CD4-positive, alpha-beta T cell (primary cell): ENCODE data around the gene MBD1. TPM values are rescaled to one million over a fixed set of nuclear protein-coding genes. Genes with fewer than 3 reads are reported as not detected.
A peak's percentile ranks its signal among the peaks of the same experiment; 100 is the strongest.
"Not testable (repeated sequence)": the region's sequence is repeated elsewhere in the genome, so short reads cannot be mapped to it uniquely, and the experiment has no call there.

Experiments
- ATAC-seq: fragments of 200-7000 bp; cut with Tn5 transposase; one replicate; pipeline ENCODE4 v1.10.0; 2022; ENCODE audit warnings: mild to moderate bottlenecking; ENCODE audit not compliant: poor library complexity
- CTCF ChIA-PET: fragments of 350-600 bp; sonication (Branson Sonifier 250); formaldehyde crosslinking; loops from one replicate; lab custom pipeline; 2021; ENCODE audit warnings: antibody characterized with exemption, inconsistent platforms; lab: Charles Lee
- POLR2A ChIA-PET: fragments of 350-600 bp; sonication (Branson Sonifier 250); formaldehyde crosslinking; loops from one replicate; lab custom pipeline; 2021; ENCODE audit warnings: antibody characterized with exemption, inconsistent platforms; lab: Charles Lee
- DNase-seq, 14 experiments: peaks; one replicate each; pipeline ENCODE4 v3.0.0-alpha.2; 2013 to 2020; ENCODE audit warnings: mixed read lengths in 2 of 14
- H3K27ac ChIP-seq, 2 donors: one replicate each; pipeline versions ENCODE4 v1.5.1 to v1.7.0; 2013; ENCODE audit warnings: low read length in 2 of 2, low read depth in 1 of 2, mild to moderate bottlenecking in 1 of 2
- H3K27me3 ChIP-seq, 2 experiments: 1 replicate in 1 of 2; 2 replicates in 1 of 2; pipeline versions ENCODE4 v1.6.1 to v1.7.0; 2013; ENCODE audit warnings: low read length in 2 of 2, control low read depth in 1 of 2, mild to moderate bottlenecking in 1 of 2, moderate library complexity in 1 of 2; ENCODE audit not compliant: insufficient read depth in 2 of 2, control insufficient read depth in 1 of 2
- H3K36me3 ChIP-seq: one replicate; pipeline ENCODE4 v1.6.1; 2013; ENCODE audit warnings: low read length, control low read depth; ENCODE audit not compliant: insufficient read depth
- H3K4me1 ChIP-seq: one replicate; pipeline ENCODE4 v1.6.1; 2013; ENCODE audit warnings: low read length, control low read depth; ENCODE audit not compliant: insufficient read depth
- H3K4me3 ChIP-seq: one replicate; pipeline ENCODE4 v1.5.1; 2013; ENCODE audit warnings: mild to moderate bottlenecking, low read length, moderate library complexity
- H3K9me3 ChIP-seq, 2 experiments: 1 replicate in 1 of 2; 2 replicates in 1 of 2; pipeline versions ENCODE4 v1.6.1 to v1.7.0; 2013; ENCODE audit warnings: low read length in 2 of 2, mild to moderate bottlenecking in 2 of 2, control low read depth in 1 of 2, moderate library complexity in 1 of 2; ENCODE audit not compliant: control insufficient read depth in 1 of 2, insufficient read depth in 1 of 2
- H3K27ac Mint-ChIP-seq: one replicate; pipeline ENCODE4 v1.8.0; 2020; ENCODE audit warnings: mixed read lengths
- H3K27me3 Mint-ChIP-seq: one replicate; pipeline ENCODE4 v1.8.0; 2021; ENCODE audit warnings: mixed read lengths
- H3K36me3 Mint-ChIP-seq: one replicate; pipeline ENCODE4 v1.8.0; 2021; ENCODE audit warnings: low read depth, mixed read lengths
- H3K4me1 Mint-ChIP-seq: one replicate; pipeline ENCODE4 v1.8.0; 2021; ENCODE audit warnings: low read depth, mixed read lengths
- H3K4me3 Mint-ChIP-seq: one replicate; pipeline ENCODE4 v1.8.0; 2020; ENCODE audit warnings: mild to moderate bottlenecking, mixed read lengths
- H3K9me3 Mint-ChIP-seq: one replicate; pipeline ENCODE4 v1.8.0; 2020; ENCODE audit warnings: mixed read lengths
- intact Hi-C, 2 experiments: fragments of 100-400 bp; cut with DNase I in 1 of 2; cut with micrococcal nuclease in 1 of 2; formaldehyde crosslinking; loops; one replicate each; pipeline versions ENCODE4 v1.15.1 to v1.9.0; 2023 to 2025; cut with DNase I, micrococcal nuclease
- total RNA-seq, 174 experiments: library from RNA in 2 of 174; stranded (reverse) in 2 of 174; gene quantifications; one replicate each; pipeline ENCODE4 v1.2.3 and lab custom pipeline; 2021 to 2026
- TF ChIP-seq, protein P1 (sequence below): fragments of 200-600 bp; IDR thresholded peaks from one replicate; pipeline ENCODE4 v1.8.0; 2022; ENCODE audit warnings: antibody characterized with exemption, mild to moderate bottlenecking

The MBD1 gene
- total RNA-seq, 2 experiments from 2014 or later: 103 to 107 TPM

DNA sequence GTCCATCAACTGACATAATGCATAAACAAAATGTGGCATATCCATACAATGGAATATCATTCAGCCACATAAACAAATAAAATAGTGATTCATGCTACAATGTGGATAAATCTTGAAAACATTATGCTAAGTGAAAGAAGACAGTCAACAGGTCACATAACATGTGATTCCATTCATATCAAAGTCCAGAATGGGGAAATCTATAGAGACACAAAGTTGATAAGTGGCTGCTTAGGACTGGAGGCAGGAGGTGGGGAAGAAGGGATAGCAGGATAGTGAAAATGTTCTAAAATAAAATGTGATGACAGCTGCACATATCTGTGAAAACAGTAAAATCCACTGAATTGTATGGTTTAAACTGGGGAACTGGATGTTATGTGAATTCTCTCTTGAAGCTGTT lies 33.8 kb downstream of the MBD1 start:
- ChIA-PET CTCF (no interaction called here), POLR2A (no interaction called here)
- Histone ChIP-seq H3K4me3 (no peak overlapping the region), H3K36me3 (no peaks in the 10 kb centered on the region), H3K4me1 (no peaks in the 10 kb centered on the region), H3K9me3 (no peaks in the 10 kb centered on the region), H3K27ac (no peak overlapping the region), H3K27me3 (no peaks in the 10 kb centered on the region)
- Mint-ChIP-seq H3K9me3 (peaks cover 5% of the 10 kb centered on the region), H3K4me3 (no peak overlapping the region), H3K27me3 (peaks cover 10% of the 10 kb centered on the region), H3K4me1 (no peaks in the 10 kb centered on the region), H3K27ac (no peak overlapping the region), H3K36me3 (peaks cover 5% of the 10 kb centered on the region)
- intact Hi-C loops: no loop called here
- ATAC-seq: no peak
- DNase-seq: no peak
- TF ChIP-seq, protein P1, sequence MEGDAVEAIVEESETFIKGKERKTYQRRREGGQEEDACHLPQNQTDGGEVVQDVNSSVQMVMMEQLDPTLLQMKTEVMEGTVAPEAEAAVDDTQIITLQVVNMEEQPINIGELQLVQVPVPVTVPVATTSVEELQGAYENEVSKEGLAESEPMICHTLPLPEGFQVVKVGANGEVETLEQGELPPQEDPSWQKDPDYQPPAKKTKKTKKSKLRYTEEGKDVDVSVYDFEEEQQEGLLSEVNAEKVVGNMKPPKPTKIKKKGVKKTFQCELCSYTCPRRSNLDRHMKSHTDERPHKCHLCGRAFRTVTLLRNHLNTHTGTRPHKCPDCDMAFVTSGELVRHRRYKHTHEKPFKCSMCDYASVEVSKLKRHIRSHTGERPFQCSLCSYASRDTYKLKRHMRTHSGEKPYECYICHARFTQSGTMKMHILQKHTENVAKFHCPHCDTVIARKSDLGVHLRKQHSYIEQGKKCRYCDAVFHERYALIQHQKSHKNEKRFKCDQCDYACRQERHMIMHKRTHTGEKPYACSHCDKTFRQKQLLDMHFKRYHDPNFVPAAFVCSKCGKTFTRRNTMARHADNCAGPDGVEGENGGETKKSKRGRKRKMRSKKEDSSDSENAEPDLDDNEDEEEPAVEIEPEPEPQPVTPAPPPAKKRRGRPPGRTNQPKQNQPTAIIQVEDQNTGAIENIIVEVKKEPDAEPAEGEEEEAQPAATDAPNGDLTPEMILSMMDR: no peak

DNA sequence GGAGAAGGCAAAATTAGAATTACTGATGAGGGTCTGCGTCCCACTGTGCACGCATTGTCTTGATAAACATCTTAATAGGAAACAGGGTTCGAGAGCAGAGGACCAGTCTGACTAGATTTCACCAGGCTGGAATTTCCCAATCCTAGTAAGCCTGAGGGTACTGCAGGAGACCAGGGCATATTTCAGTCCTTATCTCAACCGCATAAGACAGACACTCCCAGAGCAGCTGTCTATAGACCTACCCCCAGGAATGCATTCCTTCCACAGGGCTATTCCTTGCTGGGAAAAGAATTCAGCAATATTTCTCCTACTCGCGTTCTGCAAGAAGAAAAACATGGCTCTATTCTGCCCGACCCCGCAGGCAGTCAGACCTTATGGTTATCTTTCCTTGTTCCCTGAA lies 39.6 kb downstream of the MBD1 start:
- H3K4me1 Mint-ChIP-seq, H3K4me3 Mint-ChIP-seq, H3K27me3 Mint-ChIP-seq, H3K36me3 ChIP-seq, H3K27me3 ChIP-seq, ATAC-seq, H3K4me3 ChIP-seq, intact Hi-C loops, H3K27ac Mint-ChIP-seq, H3K9me3 ChIP-seq, POLR2A ChIA-PET, DNase-seq, H3K36me3 Mint-ChIP-seq, H3K27ac ChIP-seq, CTCF ChIA-PET, H3K4me1 ChIP-seq: not testable (repeated sequence)
- peaks cover 13% of the 10 kb centered on the region for H3K9me3 Mint-ChIP-seq

DNA sequence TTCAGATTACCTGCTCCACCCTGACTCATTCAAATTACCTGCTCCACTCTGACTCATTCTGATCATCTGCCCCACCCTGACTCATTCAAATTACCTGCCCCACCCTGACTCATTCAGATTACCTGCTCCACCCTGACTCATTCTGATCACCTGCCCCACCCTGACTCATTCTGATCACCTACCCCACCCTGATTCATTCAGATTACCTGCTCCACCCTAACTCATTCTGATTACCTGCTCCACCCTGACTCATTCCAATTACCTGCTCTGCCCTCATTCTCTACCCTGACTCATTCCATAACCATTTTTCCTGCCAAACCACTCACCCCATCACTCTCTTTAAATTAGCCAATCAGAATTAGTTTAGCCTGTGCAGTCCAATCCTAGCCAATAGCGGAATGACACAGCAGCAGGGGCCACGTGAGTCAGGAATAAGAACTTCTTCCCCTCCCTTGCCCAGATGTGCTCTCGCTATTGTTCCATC lies 41.2 kb downstream of the MBD1 start:
- no peak for ATAC-seq
- Mint-ChIP-seq H3K4me1 (no peaks in the 10 kb centered on the region), H3K27ac (no peak overlapping the region), H3K4me3 (no peak overlapping the region), H3K9me3 (peaks cover 13% of the 10 kb centered on the region), H3K27me3 (peaks cover 16% of the 10 kb centered on the region), H3K36me3 (peaks cover 8% of the 10 kb centered on the region)
- DNase-seq: peak in 1 of 14 experiments; percentile 6
- H3K4me3 ChIP-seq: no peak overlapping the region
- intact Hi-C loops: no loop called here
- CTCF ChIA-PET: no interaction called here
- no peaks in the 10 kb centered on the region for H3K27me3 ChIP-seq
- TF ChIP-seq, protein P1: no peak
- POLR2A ChIA-PET: no interaction called here
- no peak overlapping the region for H3K27ac ChIP-seq
- no peaks in the 10 kb centered on the region for H3K36me3 ChIP-seq
- no peaks in the 10 kb centered on the region for H3K4me1 ChIP-seq
- no peaks in the 10 kb centered on the region for H3K9me3 ChIP-seq

DNA sequence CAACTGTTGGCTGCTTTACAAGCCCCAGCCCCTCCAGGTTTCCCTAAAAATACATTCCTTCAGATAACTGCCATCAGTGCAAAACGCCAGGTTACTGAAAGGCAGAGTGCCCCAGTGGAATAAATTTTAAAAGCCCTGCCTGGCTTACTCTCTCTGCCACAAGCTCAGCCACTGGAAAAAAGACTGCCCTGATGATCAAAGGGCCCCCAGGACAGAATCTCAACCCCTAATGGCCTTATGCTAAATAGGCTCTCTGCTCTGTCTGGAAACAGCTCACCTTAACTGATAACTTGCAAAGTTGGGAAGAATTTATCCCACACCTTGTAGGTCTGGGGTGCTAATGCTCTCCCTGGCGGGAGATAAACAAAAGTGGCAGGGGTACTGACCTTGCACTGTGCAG lies 48.9 kb downstream of the MBD1 start:
- no peaks in the 10 kb centered on the region for H3K4me1 ChIP-seq
- no peak overlapping the region for H3K27ac ChIP-seq
- Mint-ChIP-seq H3K36me3 (no peaks in the 10 kb centered on the region), H3K27ac (no peak overlapping the region), H3K27me3 (peaks cover 25% of the 10 kb centered on the region), H3K9me3 (no peaks in the 10 kb centered on the region), H3K4me3 (no peak overlapping the region), H3K4me1 (no peaks in the 10 kb centered on the region)
- no peaks in the 10 kb centered on the region for H3K36me3 ChIP-seq
- CTCF ChIA-PET: no interaction called here
- TF ChIP-seq, protein P1: no peak
- H3K9me3 ChIP-seq: no peaks in the 10 kb centered on the region
- no peak for DNase-seq
- intact Hi-C loops: no loop called here
- ATAC-seq: no peak
- no peaks in the 10 kb centered on the region for H3K27me3 ChIP-seq
- no peak overlapping the region for H3K4me3 ChIP-seq
- POLR2A ChIA-PET: no interaction called here
